AG10803 (cell line): Measurements from ENCODE around the gene TFF3.
A peak's percentile ranks its signal among the peaks of the same experiment; 100 is the strongest.

Experiments used
- DNase-seq: peaks from one replicate; pipeline ENCODE4 v3.0.0; 2010; ENCODE audit warnings: low read depth
- H3K4me3 ChIP-seq: 2 replicates; pipeline ENCODE4 v1.5.1; 2011; ENCODE audit warnings: mild to moderate bottlenecking, low read length, control low read depth
- CTCF ChIP-seq: conservative IDR thresholded peaks from 2 replicates; pipeline ENCODE4 v1.5.1; 2011; ENCODE audit warnings: mild to moderate bottlenecking, low read length, control low read depth, inconsistent platforms

Gene TFF3

GRCh38 chr21:42313501-42313969, 1.7 kb downstream of the TFF3 start:
- no peak for DNase-seq
- H3K4me3 ChIP-seq = no peak overlapping the region

GRCh38 chr21:42312626-42313104, 2.5 kb downstream of the TFF3 start:
- DNase-seq = no peak
- no peak overlapping the region for H3K4me3 ChIP-seq
- no peak for TF ChIP-seq CTCF

More at GRCh38 chr21:42313501-42313969, 1.7 kb downstream of the TFF3 start:
- no peak for TF ChIP-seq CTCF

- no peak for DNase-seq
- TF ChIP-seq CTCF = no peak
- no peak overlapping the region for H3K4me3 ChIP-seq
These were observed 3.2 kb downstream of the TFF3 start for GRCh38 chr21:42311816-42312625.

- DNase-seq = no peak
- no peak overlapping the region for H3K4me3 ChIP-seq
- no peak for TF ChIP-seq CTCF
These were observed 4.0 kb downstream of the TFF3 start for GRCh38 chr21:42311160-42311559.

- H3K4me3 ChIP-seq = no peak overlapping the region
- DNase-seq = no peak
- TF ChIP-seq CTCF = no peak
These were observed 4.7 kb downstream of the TFF3 start for GRCh38 chr21:42310411-42311001.

- peak; percentile 52 for TF ChIP-seq CTCF
- DNase-seq = no peak
- H3K4me3 ChIP-seq = no peak overlapping the region
These were observed 5.4 kb downstream of the TFF3 start for GRCh38 chr21:42309753-42310213.
